Suprapubic skin (tissue), 4 donors: ENCODE results near the gene TNXB.

ENCODE experiments used
- EP300 ChIP-seq: sonication (generic); formaldehyde crosslinking; IDR thresholded peaks from one replicate; pipeline ENCODE4 v1.6.1; 2017; ENCODE audit warnings: antibody characterized with exemption
- POLR2A ChIP-seq, 2 donors: fragments of 450-650 bp; IDR thresholded peaks; one replicate each; pipeline ENCODE4 v1.6.1; 2017; ENCODE audit warnings: antibody characterized with exemption in 2 of 2, mild to moderate bottlenecking in 2 of 2, moderate library complexity in 2 of 2
- POLR2AphosphoS5 ChIP-seq, 3 donors: sonication (generic); formaldehyde crosslinking; IDR thresholded peaks; one replicate each; pipeline ENCODE4 v1.6.1; 2017; ENCODE audit warnings: antibody characterized with exemption in 3 of 3
- TF ChIP-seq, protein P1 (sequence below), 2 donors: fragments of 200-600 bp in 1 of 2; fragments of 450-650 bp in 1 of 2; sonication (generic) in 1 of 2; IDR thresholded peaks; one replicate each; pipeline ENCODE4 v1.5.1; 2016 to 2019; ENCODE audit warnings: antibody characterized with exemption in 2 of 2, mild to moderate bottlenecking in 1 of 2, moderate library complexity in 1 of 2

DNA sequence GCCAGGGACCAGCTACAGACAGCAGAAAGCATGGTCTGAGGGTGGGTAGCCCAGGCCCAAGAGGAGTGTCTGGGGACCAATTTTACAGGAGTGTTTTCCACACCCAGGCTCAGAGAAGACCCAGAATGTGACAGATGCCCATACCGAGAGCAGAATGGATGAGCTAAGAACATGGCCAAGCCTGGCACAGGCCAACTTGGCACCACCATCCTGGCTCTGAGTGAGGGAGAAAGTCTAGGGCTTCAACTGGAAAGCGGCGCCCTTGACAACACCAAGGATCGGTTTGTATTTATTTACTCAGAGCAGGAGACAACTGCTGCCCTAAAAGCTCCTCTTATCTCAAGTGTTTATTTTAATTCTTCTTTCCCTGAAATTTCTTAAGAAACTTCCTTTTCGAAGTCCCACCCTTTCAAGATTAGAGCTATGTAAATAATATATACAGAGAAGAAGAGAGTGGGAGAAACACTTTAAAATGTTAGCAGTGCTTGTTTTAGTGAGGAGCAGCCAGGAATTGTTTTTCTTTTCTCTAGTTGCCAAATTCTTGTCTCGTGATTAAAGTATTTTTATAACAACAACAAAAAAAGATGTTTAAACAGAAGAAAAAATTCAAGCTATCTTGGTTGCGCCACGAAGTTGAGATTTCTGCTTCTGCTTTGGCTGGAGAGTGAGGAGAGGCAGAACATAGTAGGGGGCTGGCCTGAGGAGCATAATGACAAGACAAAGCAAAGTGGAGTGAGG is 16.2 kb downstream of the TNXB start:
- TF ChIP-seq, protein P1, sequence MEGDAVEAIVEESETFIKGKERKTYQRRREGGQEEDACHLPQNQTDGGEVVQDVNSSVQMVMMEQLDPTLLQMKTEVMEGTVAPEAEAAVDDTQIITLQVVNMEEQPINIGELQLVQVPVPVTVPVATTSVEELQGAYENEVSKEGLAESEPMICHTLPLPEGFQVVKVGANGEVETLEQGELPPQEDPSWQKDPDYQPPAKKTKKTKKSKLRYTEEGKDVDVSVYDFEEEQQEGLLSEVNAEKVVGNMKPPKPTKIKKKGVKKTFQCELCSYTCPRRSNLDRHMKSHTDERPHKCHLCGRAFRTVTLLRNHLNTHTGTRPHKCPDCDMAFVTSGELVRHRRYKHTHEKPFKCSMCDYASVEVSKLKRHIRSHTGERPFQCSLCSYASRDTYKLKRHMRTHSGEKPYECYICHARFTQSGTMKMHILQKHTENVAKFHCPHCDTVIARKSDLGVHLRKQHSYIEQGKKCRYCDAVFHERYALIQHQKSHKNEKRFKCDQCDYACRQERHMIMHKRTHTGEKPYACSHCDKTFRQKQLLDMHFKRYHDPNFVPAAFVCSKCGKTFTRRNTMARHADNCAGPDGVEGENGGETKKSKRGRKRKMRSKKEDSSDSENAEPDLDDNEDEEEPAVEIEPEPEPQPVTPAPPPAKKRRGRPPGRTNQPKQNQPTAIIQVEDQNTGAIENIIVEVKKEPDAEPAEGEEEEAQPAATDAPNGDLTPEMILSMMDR (IDR thresholded peaks at IDR 0.05), result no peak
- TF ChIP-seq POLR2A (IDR thresholded peaks at IDR 0.05) (no peak), POLR2AphosphoS5 (IDR thresholded peaks at IDR 0.05) (peak in 1 of 3 donors; percentile 34), EP300 (no peak)
